Liver (tissue), 9 donors: ENCODE data around the gene CACNG3. TPM values are rescaled to one million over a fixed set of nuclear protein-coding genes. Genes with fewer than 3 reads are reported as not detected.

Source experiments
- DNase-seq: peaks from one replicate; pipeline ENCODE4 v3.0.0-alpha.2; 2017; ENCODE audit warnings: low spot score
- H3K27ac ChIP-seq, 2 donors: one replicate each; pipeline ENCODE4 v1.7.0; 2013; ENCODE audit warnings: inconsistent platforms in 2 of 2, low read length in 2 of 2, control low read depth in 1 of 2, low read depth in 1 of 2, mild to moderate bottlenecking in 1 of 2
- H3K27me3 ChIP-seq, 4 donors: one replicate each; pipeline versions ENCODE4 v1.6.1 to v1.7.0; 2013; ENCODE audit warnings: low read length in 3 of 4, inconsistent platforms in 1 of 4, mild to moderate bottlenecking in 1 of 4, moderate library complexity in 1 of 4; ENCODE audit not compliant: control insufficient read depth in 4 of 4, insufficient read depth in 4 of 4
- H3K36me3 ChIP-seq, 4 donors: one replicate each; pipeline versions ENCODE4 v1.6.1 to v1.7.0; 2013; ENCODE audit warnings: low read length in 3 of 4, mild to moderate bottlenecking in 3 of 4, low read depth in 1 of 4, moderate library complexity in 1 of 4; ENCODE audit not compliant: control insufficient read depth in 4 of 4, insufficient read depth in 3 of 4
- H3K4me1 ChIP-seq, 4 donors: one replicate each; pipeline versions ENCODE4 v1.6.1 to v1.7.0; 2013; ENCODE audit warnings: low read length in 3 of 4, mild to moderate bottlenecking in 3 of 4, moderate library complexity in 1 of 4; ENCODE audit not compliant: control insufficient read depth in 4 of 4, insufficient read depth in 4 of 4
- H3K4me3 ChIP-seq, 3 donors: one replicate each; pipeline versions ENCODE4 v1.6.1 to v1.7.0; 2013; ENCODE audit warnings: low read length in 3 of 3, control low read depth in 1 of 3, low read depth in 1 of 3, mild to moderate bottlenecking in 1 of 3
- H3K9ac ChIP-seq, 2 donors: one replicate each; pipeline ENCODE4 v1.7.0; 2013; ENCODE audit warnings: low read length in 2 of 2, mild to moderate bottlenecking in 2 of 2, moderate library complexity in 2 of 2, control low read depth in 1 of 2, low read depth in 1 of 2
- H3K9me3 ChIP-seq, 4 donors: one replicate each; pipeline versions ENCODE4 v1.6.1 to v1.7.0; 2013; ENCODE audit warnings: low read length in 3 of 4; ENCODE audit not compliant: control insufficient read depth in 4 of 4
- ATF3 ChIP-seq: IDR thresholded peaks from 2 replicates; pipeline ENCODE4 v1.6.1; 2016; ENCODE audit warnings: antibody characterized with exemption
- FOXA1 ChIP-seq: IDR thresholded peaks from 2 replicates; pipeline ENCODE4 v1.6.1; 2016; ENCODE audit warnings: antibody characterized with exemption
- FOXA2 ChIP-seq: IDR thresholded peaks from 2 replicates; pipeline ENCODE4 v1.6.1; 2016; ENCODE audit warnings: antibody characterized with exemption
- HNF4G ChIP-seq: IDR thresholded peaks from 2 replicates; pipeline ENCODE4 v1.6.1; 2016; ENCODE audit warnings: antibody characterized with exemption
- NR2F2 ChIP-seq: IDR thresholded peaks from 2 replicates; pipeline ENCODE4 v1.6.1; 2016; ENCODE audit warnings: antibody characterized with exemption
- RAD21 ChIP-seq, 2 donors: IDR thresholded peaks; 2 replicates each; pipeline ENCODE4 v1.6.1; 2016; ENCODE audit warnings: antibody characterized with exemption in 2 of 2, mild to moderate bottlenecking in 2 of 2
- REST ChIP-seq: IDR thresholded peaks from 2 replicates; pipeline ENCODE4 v1.6.1; 2016; ENCODE audit warnings: antibody characterized with exemption, mild to moderate bottlenecking
- RXRA ChIP-seq, 2 donors: IDR thresholded peaks; 2 replicates each; pipeline ENCODE4 v1.6.1; 2017 to 2018; ENCODE audit warnings: antibody characterized with exemption in 2 of 2, mild to moderate bottlenecking in 1 of 2
- SP1 ChIP-seq: IDR thresholded peaks from 2 replicates; pipeline ENCODE4 v1.6.1; 2018; ENCODE audit warnings: antibody characterized with exemption, mild to moderate bottlenecking
- TAF1 ChIP-seq: conservative IDR thresholded peaks from 2 replicates; pipeline ENCODE4 v1.6.1; 2016; ENCODE audit warnings: antibody characterized with exemption, mild to moderate bottlenecking
- ZBTB33 ChIP-seq: IDR thresholded peaks from 2 replicates; pipeline ENCODE4 v1.6.1; 2016; ENCODE audit warnings: antibody characterized with exemption
- WGBS: extraction: QIAGEN DNeasy Blood & Tissue Kit; methylation state at CpG from one replicate; pipeline ENCODE4 v1.1.7; 2013; 5-methylcytosine and 5-hydroxymethylcytosine counted together
- polyA plus RNA-seq, 2 donors: library from polyadenylated mRNA; stranded (reverse) in 1 of 2; unstranded in 1 of 2; fragments of 200-250 nt in 1 of 2; fragments of >200 nt in 1 of 2; fragmentation: Nextera tagmentation in 1 of 2; extraction: Ambion mirVana in 1 of 2; gene quantifications; one replicate each; pipeline versions ENCODE4 v1.2.1 to v1.2.3, GENCODE V29; 2013 to 2015
- total RNA-seq, 2 donors: library from RNA; depleted of rRNA; stranded (reverse); fragments of >200 nt; gene quantifications; one replicate each; pipeline ENCODE4 v1.2.3, GENCODE V29; 2014
- TF ChIP-seq, protein P1 (sequence below): IDR thresholded peaks from 2 replicates; pipeline ENCODE4 v1.6.1; 2016; ENCODE audit warnings: antibody characterized with exemption
- TF ChIP-seq, protein P2 (sequence below): fragments of 150-350 bp; IDR thresholded peaks from 2 replicates; pipeline ENCODE4 v1.5.1; 2017; ENCODE audit warnings: improper control_type of control experiment, low read depth, low read length; ENCODE audit not compliant: missing input control
- donor health status: healthy.
- donor health status: healthy.
- donor health status: healthy.
- donor health status: healthy.
- donor health status: healthy.

CACNG3 gene
- total and polyA plus RNA-seq, 4 donors = not detected

GRCh38 chr16:24246911-24247607 lies 9.1 kb upstream of the CACNG3 start:
- no peak overlapping the region for H3K27ac ChIP-seq
- no peaks in the 10 kb centered on the region for H3K36me3 ChIP-seq
- H3K27me3 ChIP-seq = peaks cover 0 to 7% (median 2%) of the 10 kb centered on the region in 4 donors
- no peak overlapping the region for H3K4me3 ChIP-seq
- no peak for DNase-seq
- no peak overlapping the region for H3K9ac ChIP-seq
- no peaks in the 10 kb centered on the region for H3K9me3 ChIP-seq
- H3K4me1 ChIP-seq = no peaks in the 10 kb centered on the region
- WGBS = 76% methylated on average over 4 of the region's 4 CpGs
- no peak for TF ChIP-seq RAD21 (IDR thresholded peaks at IDR 0.05)
- no peak for TF ChIP-seq NR2F2
- no peak for TF ChIP-seq ZBTB33
- TF ChIP-seq HNF4G = no peak
- no peak for TF ChIP-seq FOXA2
- no peak for TF ChIP-seq REST
- no peak for TF ChIP-seq ATF3
- TF ChIP-seq RXRA (IDR thresholded peaks at IDR 0.05) = no peak
- no peak for TF ChIP-seq SP1
- no peak for TF ChIP-seq TAF1
- TF ChIP-seq, protein P1, sequence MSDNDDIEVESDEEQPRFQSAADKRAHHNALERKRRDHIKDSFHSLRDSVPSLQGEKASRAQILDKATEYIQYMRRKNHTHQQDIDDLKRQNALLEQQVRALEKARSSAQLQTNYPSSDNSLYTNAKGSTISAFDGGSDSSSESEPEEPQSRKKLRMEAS = no peak

- no peak for DNase-seq
- TF ChIP-seq RAD21 (IDR thresholded peaks at IDR 0.05) (peak; percentile 65 to 76), FOXA1 (no peak)
- TF ChIP-seq, protein P2, sequence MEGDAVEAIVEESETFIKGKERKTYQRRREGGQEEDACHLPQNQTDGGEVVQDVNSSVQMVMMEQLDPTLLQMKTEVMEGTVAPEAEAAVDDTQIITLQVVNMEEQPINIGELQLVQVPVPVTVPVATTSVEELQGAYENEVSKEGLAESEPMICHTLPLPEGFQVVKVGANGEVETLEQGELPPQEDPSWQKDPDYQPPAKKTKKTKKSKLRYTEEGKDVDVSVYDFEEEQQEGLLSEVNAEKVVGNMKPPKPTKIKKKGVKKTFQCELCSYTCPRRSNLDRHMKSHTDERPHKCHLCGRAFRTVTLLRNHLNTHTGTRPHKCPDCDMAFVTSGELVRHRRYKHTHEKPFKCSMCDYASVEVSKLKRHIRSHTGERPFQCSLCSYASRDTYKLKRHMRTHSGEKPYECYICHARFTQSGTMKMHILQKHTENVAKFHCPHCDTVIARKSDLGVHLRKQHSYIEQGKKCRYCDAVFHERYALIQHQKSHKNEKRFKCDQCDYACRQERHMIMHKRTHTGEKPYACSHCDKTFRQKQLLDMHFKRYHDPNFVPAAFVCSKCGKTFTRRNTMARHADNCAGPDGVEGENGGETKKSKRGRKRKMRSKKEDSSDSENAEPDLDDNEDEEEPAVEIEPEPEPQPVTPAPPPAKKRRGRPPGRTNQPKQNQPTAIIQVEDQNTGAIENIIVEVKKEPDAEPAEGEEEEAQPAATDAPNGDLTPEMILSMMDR = peak; percentile 59
- WGBS = 14% methylated on average over 7 of the region's 7 CpGs
Observed at GRCh38 chr16:24253192-24253591, 2.9 kb upstream of the CACNG3 start.

More at GRCh38 chr16:24253192-24253591, 2.9 kb upstream of the CACNG3 start:
- Histone ChIP-seq H3K27ac (no peak overlapping the region), H3K4me3 (no peak overlapping the region), H3K36me3 (no peaks in the 10 kb centered on the region), H3K9ac (no peak overlapping the region), H3K4me1 (no peaks in the 10 kb centered on the region), H3K27me3 (peaks cover 0 to 9% (median 5%) of the 10 kb centered on the region in 4 donors), H3K9me3 (no peaks in the 10 kb centered on the region)
